Parathyroid adenoma (tissue), 2 donors: Measurements from ENCODE around the gene TNNC2.
A peak's percentile ranks its signal among the peaks of the same experiment; 100 is the strongest.
"Not testable (repeated sequence)": the region's sequence is repeated elsewhere in the genome, so short reads cannot be mapped to it uniquely, and the experiment has no call there.

Experiments
- H2AFZ ChIP-seq: fragments of 300-600 bp; sonication (generic); one replicate; pipeline ENCODE4 v1.7.0; 2017; ENCODE audit warnings: antibody characterized with exemption, mild to moderate bottlenecking
- H3K27ac ChIP-seq: fragments of 300-600 bp; sonication (generic); one replicate; pipeline ENCODE4 v1.7.0; 2017
- H3K27me3 ChIP-seq: fragments of 300-600 bp; sonication (generic); one replicate; pipeline ENCODE4 v1.7.0; 2017; ENCODE audit warnings: low read length; ENCODE audit not compliant: control insufficient read depth, insufficient read depth
- H3K36me3 ChIP-seq: fragments of 300-600 bp; sonication (generic); one replicate; pipeline ENCODE4 v1.7.0; 2017; ENCODE audit warnings: low read length; ENCODE audit not compliant: control insufficient read depth, insufficient read depth
- H3K4me1 ChIP-seq: fragments of 300-600 bp; sonication (generic); one replicate; pipeline ENCODE4 v1.7.0; 2017; ENCODE audit warnings: control low read depth
- H3K4me2 ChIP-seq: fragments of 300-600 bp; sonication (generic); one replicate; pipeline ENCODE4 v1.7.0; 2017; ENCODE audit warnings: low read length
- H3K4me3 ChIP-seq: fragments of 300-600 bp; sonication (generic); one replicate; pipeline ENCODE4 v1.7.0; 2017; ENCODE audit warnings: low read depth, low read length
- H3K79me2 ChIP-seq: fragments of 300-600 bp; sonication (generic); one replicate; pipeline ENCODE4 v1.7.0; 2017; ENCODE audit warnings: control low read depth
- H3K9ac ChIP-seq: fragments of 300-600 bp; sonication (generic); one replicate; pipeline ENCODE4 v1.7.0; 2017; ENCODE audit warnings: mild to moderate bottlenecking
- H3K9me3 ChIP-seq: fragments of 300-600 bp; sonication (generic); one replicate; pipeline ENCODE4 v1.7.0; 2017; ENCODE audit warnings: low read length; ENCODE audit not compliant: control insufficient read depth
- TF ChIP-seq, protein P1 (sequence below): fragments of 300-600 bp; sonication (generic); IDR thresholded peaks from one replicate; pipeline ENCODE4 v1.7.0; 2017; ENCODE audit warnings: antibody characterized with exemption, mild to moderate bottlenecking
- donor health status: primary hyperparathyroidism.

The TNNC2 gene

GRCh38 chr20:45827030-45827652 is at the start of gene TNNC2:
TSS of gene TNNC2 (minus strand) at chr20:45827312. CDS start at chr20:45827248, 64 bp downstream.
- H3K9me3 ChIP-seq = no peaks in the 10 kb centered on the region
- H3K36me3 ChIP-seq = no peaks in the 10 kb centered on the region
- H3K9ac ChIP-seq = no peak within 1 kb of the TSS
- no peak within 1 kb of the TSS for H3K4me2 ChIP-seq
- H3K79me2 ChIP-seq = no peaks in the 10 kb centered on the region
- peak within 1 kb of the TSS; percentile 67 for H3K27ac ChIP-seq
- H3K4me3 ChIP-seq = no peak within 1 kb of the TSS
- no peaks in the 10 kb centered on the region for H3K27me3 ChIP-seq
- H2AFZ ChIP-seq = peak within 1 kb of the TSS; percentile 9
- TF ChIP-seq, protein P1, sequence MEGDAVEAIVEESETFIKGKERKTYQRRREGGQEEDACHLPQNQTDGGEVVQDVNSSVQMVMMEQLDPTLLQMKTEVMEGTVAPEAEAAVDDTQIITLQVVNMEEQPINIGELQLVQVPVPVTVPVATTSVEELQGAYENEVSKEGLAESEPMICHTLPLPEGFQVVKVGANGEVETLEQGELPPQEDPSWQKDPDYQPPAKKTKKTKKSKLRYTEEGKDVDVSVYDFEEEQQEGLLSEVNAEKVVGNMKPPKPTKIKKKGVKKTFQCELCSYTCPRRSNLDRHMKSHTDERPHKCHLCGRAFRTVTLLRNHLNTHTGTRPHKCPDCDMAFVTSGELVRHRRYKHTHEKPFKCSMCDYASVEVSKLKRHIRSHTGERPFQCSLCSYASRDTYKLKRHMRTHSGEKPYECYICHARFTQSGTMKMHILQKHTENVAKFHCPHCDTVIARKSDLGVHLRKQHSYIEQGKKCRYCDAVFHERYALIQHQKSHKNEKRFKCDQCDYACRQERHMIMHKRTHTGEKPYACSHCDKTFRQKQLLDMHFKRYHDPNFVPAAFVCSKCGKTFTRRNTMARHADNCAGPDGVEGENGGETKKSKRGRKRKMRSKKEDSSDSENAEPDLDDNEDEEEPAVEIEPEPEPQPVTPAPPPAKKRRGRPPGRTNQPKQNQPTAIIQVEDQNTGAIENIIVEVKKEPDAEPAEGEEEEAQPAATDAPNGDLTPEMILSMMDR = no peak
- peaks cover 13% of the 10 kb centered on the region for H3K4me1 ChIP-seq

DNA sequence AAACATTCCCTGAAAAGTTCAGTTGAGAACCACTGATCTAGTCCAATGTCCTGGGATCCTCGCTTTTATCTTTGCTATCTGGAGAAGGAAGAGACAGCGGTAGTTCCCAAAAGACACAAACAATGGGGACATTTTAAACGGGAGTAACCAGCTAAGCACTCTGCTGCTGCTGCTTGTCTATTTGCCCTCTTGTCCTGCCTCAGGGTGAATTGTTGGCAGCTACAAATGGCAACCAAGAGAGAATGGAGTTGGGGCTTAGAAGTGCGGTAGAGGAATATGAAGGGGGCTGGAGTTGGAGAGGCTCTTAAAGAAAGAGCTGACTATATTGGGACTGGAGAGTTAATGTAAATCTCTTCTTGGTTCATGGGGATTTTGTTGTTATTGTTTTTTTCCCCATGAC is 47.5 kb upstream of the TNNC2 start:
- TF ChIP-seq, protein P1 = no peak
- Histone ChIP-seq H3K27me3 (no peaks in the 10 kb centered on the region), H3K4me1 (no peaks in the 10 kb centered on the region), H3K4me3 (no peak overlapping the region), H3K27ac (no peak overlapping the region), H3K4me2 (no peak overlapping the region), H3K36me3 (no peaks in the 10 kb centered on the region), H2AFZ (no peak overlapping the region), H3K79me2 (no peaks in the 10 kb centered on the region), H3K9me3 (no peaks in the 10 kb centered on the region), H3K9ac (no peak overlapping the region)

DNA sequence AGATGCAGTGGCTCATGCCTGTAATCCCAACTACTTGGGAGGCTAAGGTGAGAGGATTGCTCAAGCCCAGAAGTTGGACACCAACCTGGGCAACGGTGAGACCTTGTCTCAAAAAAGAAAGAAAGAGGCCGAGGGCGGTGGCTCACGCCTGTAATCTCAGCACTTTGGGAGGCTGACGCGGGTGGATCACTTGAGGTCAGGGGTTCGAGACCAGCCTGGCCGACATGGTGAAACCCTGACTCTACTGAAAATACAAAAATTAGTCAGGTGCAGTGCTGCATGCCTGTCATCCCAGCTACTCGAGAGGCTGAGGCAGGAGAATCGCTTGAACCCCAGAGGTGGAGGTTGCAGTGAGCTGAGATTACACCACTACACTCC is 47.0 kb upstream of the TNNC2 start:
- not testable (repeated sequence) for H3K27ac ChIP-seq, H3K9ac ChIP-seq, H3K79me2 ChIP-seq, H3K4me3 ChIP-seq, H3K4me2 ChIP-seq, H3K4me1 ChIP-seq, H3K9me3 ChIP-seq, H3K36me3 ChIP-seq, H3K27me3 ChIP-seq, H2AFZ ChIP-seq

DNA sequence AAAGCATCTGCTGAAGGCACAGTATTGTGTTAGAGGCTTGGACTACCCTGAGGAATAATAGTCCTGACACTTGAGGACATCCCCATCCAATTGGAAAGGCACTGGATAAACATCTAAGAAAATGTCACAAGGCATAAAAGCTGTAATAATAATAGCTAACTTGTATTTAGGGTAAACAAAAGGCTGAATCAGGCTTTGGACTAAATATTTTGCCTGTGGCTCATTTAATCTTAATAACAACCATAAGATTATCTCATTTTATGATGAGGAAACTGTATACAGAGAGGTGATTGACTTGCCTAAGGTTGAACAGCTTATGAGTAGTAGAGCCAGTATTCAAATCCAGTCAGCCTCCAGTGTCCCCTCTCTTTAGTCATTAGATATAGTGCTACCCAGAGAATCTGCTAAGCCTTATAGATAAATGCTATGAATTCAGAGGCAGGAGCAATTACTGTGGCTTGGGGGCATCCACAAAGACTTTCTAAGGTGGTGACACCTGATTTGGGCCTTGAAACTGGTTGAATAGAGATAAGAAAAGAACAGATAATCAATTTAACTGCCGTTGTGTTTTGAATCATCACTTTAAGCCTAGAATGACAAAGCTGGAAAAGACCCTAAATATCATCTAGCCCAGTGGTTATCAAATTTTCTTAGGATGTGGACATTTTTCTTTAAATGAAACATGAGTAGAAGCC is 46.4 kb upstream of the TNNC2 start:
- H3K27me3 ChIP-seq = no peaks in the 10 kb centered on the region
- no peaks in the 10 kb centered on the region for H3K36me3 ChIP-seq
- H2AFZ ChIP-seq = no peak overlapping the region
- H3K9me3 ChIP-seq = no peaks in the 10 kb centered on the region
- H3K27ac ChIP-seq = no peak overlapping the region
- TF ChIP-seq, protein P1 = no peak
- no peak overlapping the region for H3K4me2 ChIP-seq
- H3K4me1 ChIP-seq = no peaks in the 10 kb centered on the region
- H3K4me3 ChIP-seq = no peak overlapping the region
- H3K9ac ChIP-seq = no peak overlapping the region
- no peaks in the 10 kb centered on the region for H3K79me2 ChIP-seq

DNA sequence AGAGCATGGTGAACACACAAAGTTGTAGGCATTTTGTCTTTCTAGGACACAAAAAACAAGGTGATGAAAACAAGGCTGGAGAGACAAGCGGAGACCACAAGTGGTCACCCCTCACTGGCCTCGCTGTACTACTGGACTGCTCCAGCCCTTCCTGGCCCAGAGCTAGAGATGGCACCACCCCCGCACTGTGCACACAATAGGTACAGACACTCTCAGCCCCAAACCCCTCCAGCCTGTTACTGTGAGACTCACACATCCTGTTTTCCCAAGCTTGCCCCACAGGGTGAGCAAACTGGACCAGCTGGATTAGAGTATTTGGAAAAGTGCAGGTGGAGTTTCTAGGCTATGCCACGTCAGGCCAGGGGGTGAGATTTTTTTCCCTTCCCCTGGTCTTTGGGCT is 45.5 kb upstream of the TNNC2 start:
- no peak overlapping the region for H3K9ac ChIP-seq
- no peaks in the 10 kb centered on the region for H3K79me2 ChIP-seq
- TF ChIP-seq, protein P1 = no peak
- H3K36me3 ChIP-seq = no peaks in the 10 kb centered on the region
- no peak overlapping the region for H3K27ac ChIP-seq
- H3K4me2 ChIP-seq = no peak overlapping the region
- H3K4me1 ChIP-seq = no peaks in the 10 kb centered on the region
- H2AFZ ChIP-seq = no peak overlapping the region
- no peak overlapping the region for H3K4me3 ChIP-seq
- no peaks in the 10 kb centered on the region for H3K27me3 ChIP-seq
- no peaks in the 10 kb centered on the region for H3K9me3 ChIP-seq
